Natural killer cell (primary cell): Measurements from ENCODE around the gene MRPL40. TPM values are rescaled to one million over a fixed set of nuclear protein-coding genes. Genes with fewer than 3 reads are reported as not detected.

Experiments
- ATAC-seq, 3 donors: fragments of 150-1000 bp in 2 of 3; fragments of 200-7000 bp in 1 of 3; cut with Tn5 transposase; 1 replicate in 1 of 3; 2 replicates in 2 of 3; pipeline ENCODE4 v1.10.0; 2021; ENCODE audit warnings: mild to moderate bottlenecking in 2 of 3, moderate library complexity in 2 of 3
- DNase-seq, 2 donors: peaks; one replicate each; pipeline versions ENCODE4 v3.0.0 to v3.0.0-alpha.2; 2013 to 2021; ENCODE audit warnings: mixed read lengths in 1 of 2
- H3K27ac ChIP-seq: one replicate; pipeline ENCODE4 v1.5.1; 2013; ENCODE audit warnings: mild to moderate bottlenecking, low read length
- H3K27me3 ChIP-seq: one replicate; pipeline ENCODE4 v1.6.1; 2013; ENCODE audit warnings: low read length; ENCODE audit not compliant: control insufficient read depth, insufficient read depth
- H3K36me3 ChIP-seq: one replicate; pipeline ENCODE4 v1.6.1; 2013; ENCODE audit warnings: low read length; ENCODE audit not compliant: control insufficient read depth, insufficient read depth
- H3K4me1 ChIP-seq: one replicate; pipeline ENCODE4 v1.6.1; 2013; ENCODE audit warnings: low read length; ENCODE audit not compliant: control insufficient read depth, insufficient read depth
- H3K4me3 ChIP-seq: one replicate; pipeline ENCODE4 v1.5.1; 2013; ENCODE audit warnings: low read length
- H3K9me3 ChIP-seq: one replicate; pipeline ENCODE4 v1.6.1; 2013; ENCODE audit warnings: low read length; ENCODE audit not compliant: control insufficient read depth, insufficient read depth
- H3K27ac Mint-ChIP-seq, 2 donors: one replicate each; pipeline ENCODE4 v1.8.0; 2022; ENCODE audit warnings: mild to moderate bottlenecking in 2 of 2, mixed read lengths in 2 of 2, moderate library complexity in 1 of 2
- H3K27me3 Mint-ChIP-seq, 2 donors: one replicate each; pipeline ENCODE4 v1.8.0; 2022; ENCODE audit warnings: low read depth in 2 of 2, mixed read lengths in 2 of 2
- H3K36me3 Mint-ChIP-seq: one replicate; pipeline ENCODE4 v1.8.0; 2022; ENCODE audit warnings: mixed read lengths
- H3K4me1 Mint-ChIP-seq, 2 donors: one replicate each; pipeline ENCODE4 v1.8.0; 2022; ENCODE audit warnings: mixed read lengths in 2 of 2
- H3K4me3 Mint-ChIP-seq: one replicate; pipeline ENCODE4 v1.8.0; 2022; ENCODE audit warnings: mild to moderate bottlenecking, moderate library complexity, mixed read lengths
- H3K9me3 Mint-ChIP-seq, 2 donors: one replicate each; pipeline ENCODE4 v1.8.0; 2022; ENCODE audit warnings: mixed read lengths in 2 of 2
- WGBS: methylation state at CpG from one replicate; pipeline ENCODE4 v1.1.7; 2013; ENCODE audit warnings: missing lambda C conversion rate; ENCODE audit not compliant: insufficient coverage; 5-methylcytosine and 5-hydroxymethylcytosine counted together
- intact Hi-C: fragments of 100-400 bp; cut with micrococcal nuclease; formaldehyde crosslinking; loops from one replicate; pipeline ENCODE4 v1.14.2; 2022
- total RNA-seq, 4 donors: library from RNA; stranded (reverse); fragments of 120-200 nt in 1 of 4; gene quantifications; one replicate each; pipeline versions ENCODE4 v1.2.3 to v1.2.4, GENCODE V29; 2013 to 2022
- TF ChIP-seq, protein P1 (sequence below): fragments of 200-600 bp; IDR thresholded peaks from one replicate; pipeline ENCODE4 v1.8.0; 2022; ENCODE audit warnings: antibody characterized with exemption

The MRPL40 gene
- 10 to 100 TPM; 11.6 to 16.7 (median 14.2) TPM for total RNA-seq
- 30.6 TPM for total RNA-seq (2013)

DNA sequence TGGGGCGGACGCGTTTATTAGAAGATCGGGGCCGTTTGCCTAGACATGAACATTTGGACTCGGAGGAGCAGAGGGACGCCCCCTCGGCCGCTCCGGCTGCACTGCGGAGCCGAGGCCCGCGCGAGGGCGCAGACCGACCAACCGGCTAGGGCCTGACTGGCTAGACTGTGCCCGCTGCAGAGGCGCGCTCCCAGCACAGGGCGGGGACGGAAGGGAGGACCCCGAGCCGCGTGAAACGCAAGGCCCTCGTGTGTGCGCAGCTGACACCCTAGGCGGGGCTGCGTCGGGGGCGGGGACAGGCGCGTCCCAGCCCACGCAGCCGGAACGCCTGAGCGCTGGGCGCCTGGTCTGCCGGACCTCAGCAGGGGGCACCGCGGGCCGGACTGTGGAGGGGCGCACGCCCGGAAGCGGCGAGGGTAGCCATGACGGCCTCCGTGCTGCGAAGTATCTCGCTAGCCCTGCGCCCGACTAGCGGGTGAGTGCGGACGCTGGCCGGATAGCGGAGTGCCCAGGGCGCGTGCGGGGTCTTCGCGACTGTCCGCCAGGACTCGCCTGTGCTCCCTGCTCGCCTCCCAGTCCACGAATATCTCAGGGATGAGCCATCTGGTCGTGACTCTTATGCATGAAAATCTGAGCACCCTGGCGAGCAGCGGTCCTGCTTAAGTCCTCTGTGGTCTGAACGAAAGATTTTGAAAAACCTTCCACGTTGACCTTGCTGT, at the start of gene MRPL40:
Gene MRPL40, plus strand, starts transcription at position 413 of the 719 bp plus-strand sequence. Its CDS starts 10 bp downstream, at position 423.
- TF ChIP-seq, protein P1, sequence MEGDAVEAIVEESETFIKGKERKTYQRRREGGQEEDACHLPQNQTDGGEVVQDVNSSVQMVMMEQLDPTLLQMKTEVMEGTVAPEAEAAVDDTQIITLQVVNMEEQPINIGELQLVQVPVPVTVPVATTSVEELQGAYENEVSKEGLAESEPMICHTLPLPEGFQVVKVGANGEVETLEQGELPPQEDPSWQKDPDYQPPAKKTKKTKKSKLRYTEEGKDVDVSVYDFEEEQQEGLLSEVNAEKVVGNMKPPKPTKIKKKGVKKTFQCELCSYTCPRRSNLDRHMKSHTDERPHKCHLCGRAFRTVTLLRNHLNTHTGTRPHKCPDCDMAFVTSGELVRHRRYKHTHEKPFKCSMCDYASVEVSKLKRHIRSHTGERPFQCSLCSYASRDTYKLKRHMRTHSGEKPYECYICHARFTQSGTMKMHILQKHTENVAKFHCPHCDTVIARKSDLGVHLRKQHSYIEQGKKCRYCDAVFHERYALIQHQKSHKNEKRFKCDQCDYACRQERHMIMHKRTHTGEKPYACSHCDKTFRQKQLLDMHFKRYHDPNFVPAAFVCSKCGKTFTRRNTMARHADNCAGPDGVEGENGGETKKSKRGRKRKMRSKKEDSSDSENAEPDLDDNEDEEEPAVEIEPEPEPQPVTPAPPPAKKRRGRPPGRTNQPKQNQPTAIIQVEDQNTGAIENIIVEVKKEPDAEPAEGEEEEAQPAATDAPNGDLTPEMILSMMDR = no peak
- Mint-ChIP-seq H3K4me3 (peak within 1 kb of the TSS; percentile 97), H3K4me1 (peaks cover 28 to 37% of the 10 kb centered on the region in 2 donors), H3K9me3 (no peaks in the 10 kb centered on the region), H3K36me3 (peaks cover 6% of the 10 kb centered on the region), H3K27me3 (no peaks in the 10 kb centered on the region), H3K27ac (peak within 1 kb of the TSS; percentile 93 to 100)
- WGBS = under 1% methylated on average over 74 of the region's 74 CpGs
- intact Hi-C loops = loop anchor here (1.0 to 10.0 kb wide), 4 partner anchors 13 to 307 kb away; partner anchors contain the start of genes C22orf39, CDC45, DGCR2 and UFD1
- Histone ChIP-seq H3K27ac (peak within 1 kb of the TSS; percentile 97), H3K27me3 (no peaks in the 10 kb centered on the region), H3K4me1 (peaks cover 40% of the 10 kb centered on the region), H3K4me3 (peak within 1 kb of the TSS; percentile 95), H3K36me3 (peaks cover 16% of the 10 kb centered on the region), H3K9me3 (no peaks in the 10 kb centered on the region)
- DNase-seq = peak; percentile 82 to 91
- peak; percentile 80 to 94 (median 82) for ATAC-seq

DNA sequence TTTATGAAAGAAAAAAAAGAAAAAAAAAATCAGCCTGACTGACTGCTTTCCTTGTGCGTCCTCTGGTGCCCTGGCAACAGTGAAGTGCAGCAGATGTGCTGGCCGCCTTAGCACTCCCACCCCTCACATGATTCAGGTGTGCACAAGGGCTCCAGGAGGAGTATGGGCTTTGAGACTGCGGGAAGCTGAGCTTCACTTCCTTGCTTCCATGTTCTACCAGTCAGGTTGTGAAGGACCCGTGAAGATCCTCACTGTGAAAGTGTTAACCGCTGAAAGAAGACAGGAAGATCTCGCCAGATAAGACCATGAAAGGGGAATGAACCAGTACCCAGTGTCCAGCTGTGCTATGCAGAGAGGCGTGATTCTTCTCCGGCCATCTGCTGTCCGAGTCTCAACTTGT, 49.1 kb upstream of the MRPL40 start:
- Mint-ChIP-seq H3K4me3 (no peak overlapping the region), H3K27ac (no peak overlapping the region), H3K4me1 (no peaks in the 10 kb centered on the region), H3K36me3 (peaks cover 15% of the 10 kb centered on the region), H3K9me3 (no peaks in the 10 kb centered on the region), H3K27me3 (no peaks in the 10 kb centered on the region)
- no peaks in the 10 kb centered on the region for H3K4me1 ChIP-seq
- peaks cover 73% of the 10 kb centered on the region for H3K36me3 ChIP-seq
- 96% methylated on average over 9 of the region's 9 CpGs for WGBS
- H3K4me3 ChIP-seq = no peak overlapping the region
- no peak overlapping the region for H3K27ac ChIP-seq
- TF ChIP-seq, protein P1 = no peak
- no peak for DNase-seq
- no peaks in the 10 kb centered on the region for H3K27me3 ChIP-seq
- no peaks in the 10 kb centered on the region for H3K9me3 ChIP-seq
- intact Hi-C loops = no loop called here
- ATAC-seq = no peak

DNA sequence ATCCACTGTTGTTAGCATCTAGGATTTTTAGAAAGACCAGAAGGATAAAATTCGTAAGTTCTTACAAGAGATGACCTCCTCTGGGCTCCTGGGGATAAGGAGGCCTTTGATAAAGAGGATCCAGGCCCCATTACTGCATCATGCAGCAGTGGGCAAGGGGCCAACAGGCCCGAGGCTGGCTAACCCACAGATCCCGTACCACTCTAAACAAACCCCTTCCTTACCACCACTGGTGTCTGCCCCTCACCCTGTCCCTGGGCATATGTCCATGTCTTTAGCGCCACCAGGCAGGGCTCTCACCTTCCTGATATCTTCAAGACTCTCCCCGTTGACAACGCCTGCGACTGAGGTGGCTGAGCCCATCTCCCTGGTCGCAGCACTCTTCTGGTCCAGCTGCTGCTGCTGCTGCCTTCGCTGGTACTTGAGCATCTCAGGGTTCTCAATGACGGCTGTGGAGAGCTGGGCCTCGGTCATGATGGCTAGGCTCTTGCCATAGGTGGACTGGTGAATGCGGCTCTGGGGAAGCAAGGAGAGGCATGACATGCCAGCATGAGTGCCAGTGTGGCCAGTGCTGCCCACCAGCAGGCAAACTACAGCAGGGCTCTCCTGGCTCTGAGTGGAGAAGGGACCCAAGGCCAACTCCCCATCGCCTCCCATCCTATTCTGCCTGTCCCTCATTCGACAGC, 47.0 kb upstream of the MRPL40 start:
- ATAC-seq (no peak), DNase-seq (no peak)
- TF ChIP-seq, protein P1 = no peak
- no peak overlapping the region for H3K27ac ChIP-seq
- H3K4me3 Mint-ChIP-seq = no peak overlapping the region
- peaks cover 85% of the 10 kb centered on the region for H3K36me3 ChIP-seq
- peak overlapping the region in 1 of 2 donors; percentile 47 for H3K27ac Mint-ChIP-seq
- no peaks in the 10 kb centered on the region for H3K27me3 ChIP-seq
- no peaks in the 10 kb centered on the region for H3K9me3 Mint-ChIP-seq
- intact Hi-C loops = no loop called here
- H3K27me3 Mint-ChIP-seq = no peaks in the 10 kb centered on the region
- no peaks in the 10 kb centered on the region for H3K9me3 ChIP-seq
- H3K4me1 ChIP-seq = no peaks in the 10 kb centered on the region
- peaks cover 15% of the 10 kb centered on the region for H3K36me3 Mint-ChIP-seq
- no peaks in the 10 kb centered on the region for H3K4me1 Mint-ChIP-seq
- 96% methylated on average over 14 of the region's 14 CpGs for WGBS
- no peak overlapping the region for H3K4me3 ChIP-seq
